K562 (cell line): Measurements from ENCODE around the gene AGR3. TPM values are rescaled to one million over a fixed set of nuclear protein-coding genes. Genes with fewer than 3 reads are reported as not detected.
A peak's percentile ranks its signal among the peaks of the same experiment; 100 is the strongest.

Experiments
- ATAC-seq: fragments of 200-7000 bp; cut with Tn5 transposase; 3 replicates; pipeline ENCODE4 v1.9.1; 2020; ENCODE audit warnings: moderate library complexity
- BruUV-seq: library from RNA; stranded (reverse); fragments of 400-500 nt; replicated peaks from 2 replicates; lab custom pipeline; 2021; lab: Mats Ljungman, UMichigan
- CTCF ChIA-PET: fragments of 300-600 bp; formaldehyde crosslinking; extraction: SDS; loops from one replicate; lab custom pipeline; 2021; ENCODE audit warnings: low intra/inter-chr PET ratio; lab: Yijun Ruan, JAX
- POLR2A ChIA-PET: fragments of 300-600, 350-650 bp; sonication (Branson Sonifier 250); formaldehyde crosslinking; extraction: SDS; loops from one replicate; lab custom pipeline; 2021; ENCODE audit warnings: antibody characterized with exemption, inconsistent platforms; lab: Yijun Ruan, JAX
- DNase-seq, 4 experiments: peaks; one replicate each; pipeline versions ENCODE4 v3.0.0 to v3.0.0-alpha.2; 2011 to 2018; ENCODE audit warnings: low spot score in 3 of 4, mixed read lengths in 3 of 4; ENCODE audit errors: extremely low read depth in 1 of 4
- FAIRE-seq: peaks from 2 replicates; lab custom pipeline; 2011; peaks lifted over from hg19 to GRCh38; lab: Jason Lieb, UNC
- H2AFZ ChIP-seq: 2 replicates; pipeline ENCODE4 v1.6.0; 2011; ENCODE audit warnings: low read depth, low read length, control low read depth, inconsistent platforms
- H3K27ac ChIP-seq: fragments of 200-600 bp; 3 replicates; pipeline ENCODE4 v1.8.0; 2011; ENCODE audit warnings: low read depth, mild to moderate bottlenecking, control low read depth, inconsistent platforms, low read length, moderate library complexity, mixed read lengths; ENCODE audit errors: extremely low read depth
- H3K27me3 ChIP-seq, 2 experiments: fragments of 300-600 bp in 1 of 2; 2 replicates in 1 of 2; 3 replicates in 1 of 2; pipeline versions ENCODE4 v1.6.0 to v1.8.0; 2011; ENCODE audit warnings: inconsistent platforms in 2 of 2, low read length in 2 of 2, mild to moderate bottlenecking in 1 of 2, mixed read lengths in 1 of 2, moderate library complexity in 1 of 2; ENCODE audit not compliant: control insufficient read depth in 2 of 2, insufficient read depth in 2 of 2
- H3K36me3 ChIP-seq: fragments of 300-600 bp; 3 replicates; pipeline ENCODE4 v1.8.0; 2011; ENCODE audit warnings: mild to moderate bottlenecking, low read length, inconsistent platforms; ENCODE audit not compliant: control insufficient read depth, insufficient read depth
- H3K4me1 ChIP-seq, 2 experiments: fragments of 200-600 bp in 1 of 2; replicated peaks in 1 of 2; 2 replicates in 1 of 2; 3 replicates in 1 of 2; pipeline versions ENCODE4 v1.5.1 to v1.8.0; 2011; ENCODE audit warnings: inconsistent platforms in 2 of 2, low read length in 2 of 2, mild to moderate bottlenecking in 1 of 2, mixed read lengths in 1 of 2, moderate library complexity in 1 of 2; ENCODE audit not compliant: control insufficient read depth in 2 of 2, insufficient read depth in 2 of 2
- H3K4me2 ChIP-seq: 2 replicates; pipeline ENCODE4 v1.6.1; 2011; ENCODE audit warnings: low read length, control low read depth, inconsistent platforms, mixed read lengths; ENCODE audit not compliant: insufficient read depth
- H3K4me3 ChIP-seq: fragments of 200-600 bp; sonication (generic), shearing (Covaris generic); 2 replicates; pipeline ENCODE4 v1.5.1; 2016; ENCODE audit warnings: control low read depth, inconsistent platforms
- H3K79me2 ChIP-seq: fragments of 200-600 bp; 3 replicates; pipeline ENCODE4 v1.8.0; 2011; ENCODE audit warnings: low read length, inconsistent platforms; ENCODE audit not compliant: control insufficient read depth, insufficient read depth
- H3K9ac ChIP-seq, 2 experiments: 2 replicates each; pipeline versions ENCODE4 v1.6.0 to v1.6.1; 2011; ENCODE audit warnings: low read depth in 2 of 2, low read length in 2 of 2, control low read depth in 1 of 2, inconsistent platforms in 1 of 2, mild to moderate bottlenecking in 1 of 2, mixed read lengths in 1 of 2; ENCODE audit not compliant: insufficient read depth in 1 of 2
- H3K9me1 ChIP-seq: one replicate; pipeline ENCODE4 v1.6.0; 2011; ENCODE audit warnings: inconsistent platforms, mild to moderate bottlenecking, low read length, moderate library complexity; ENCODE audit not compliant: control insufficient read depth, insufficient read depth
- H3K9me3 ChIP-seq: replicated peaks from 2 replicates; pipeline ENCODE4 v1.5.1; 2011; ENCODE audit warnings: low read depth, low read length, inconsistent platforms; ENCODE audit not compliant: control insufficient read depth, insufficient read depth
- H4K20me1 ChIP-seq: replicated peaks from 2 replicates; pipeline ENCODE4 v1.6.1; 2011; ENCODE audit warnings: low read length, inconsistent platforms, mixed read lengths; ENCODE audit not compliant: control insufficient read depth, insufficient read depth
- ARID2 ChIP-seq: fragments of 450-650 bp; IDR thresholded peaks from 2 replicates; pipeline ENCODE4 v1.6.1; 2017; ENCODE audit warnings: antibody characterized with exemption, mild to moderate bottlenecking
- CBX2 ChIP-seq: fragments of 200-600 bp; sonication (generic); IDR thresholded peaks from one replicate; pipeline ENCODE4 v1.6.1; 2012; ENCODE audit warnings: mild to moderate bottlenecking, low read length, inconsistent platforms; ENCODE audit not compliant: insufficient read depth, poor library complexity, severe bottlenecking
- CC2D1A ChIP-seq: fragments of 450-650 bp; IDR thresholded peaks from 2 replicates; pipeline ENCODE4 v1.6.1; 2017; ENCODE audit warnings: mild to moderate bottlenecking
- CEBPG ChIP-seq, 3 experiments: fragments of 200-800 bp in 1 of 3; sonication (Bioruptor generic) in 1 of 3; sonication (generic) in 1 of 3; formaldehyde crosslinking in 1 of 3; IDR thresholded peaks in 2 of 3; conservative IDR thresholded peaks in 1 of 3; 2 replicates each; pipeline versions ENCODE4 v1.6.1 to v1.8.0; 2016 to 2022; ENCODE audit warnings: missing compliant biosample characterization in 2 of 3, missing genetic modification characterization in 2 of 3, mild to moderate bottlenecking in 1 of 3, missing genetic modification reagents in 1 of 3
- CREB3L1 ChIP-seq: fragments of 450-650 bp; IDR thresholded peaks from 2 replicates; pipeline ENCODE4 v1.6.1; 2014; ENCODE audit warnings: low read depth, mild to moderate bottlenecking, moderate library complexity, borderline replicate concordance
- CTBP1 ChIP-seq: fragments of 450-650 bp; IDR thresholded peaks from 2 replicates; pipeline ENCODE4 v1.6.1; 2016; ENCODE audit warnings: borderline replicate concordance
- DPF2 ChIP-seq: fragments of 450-650 bp; IDR thresholded peaks from 2 replicates; pipeline ENCODE4 v1.6.1; 2016
- HNRNPLL ChIP-seq: fragments of 200-400 bp; formaldehyde crosslinking; IDR thresholded peaks from 2 replicates; pipeline ENCODE4 v1.6.1; 2017; ENCODE audit warnings: low read length, low read depth, mild to moderate bottlenecking; ENCODE audit not compliant: poor library complexity, severe bottlenecking
- MEIS2 ChIP-seq: fragments of 450-650 bp; IDR thresholded peaks from 2 replicates; pipeline ENCODE4 v1.6.1; 2014; ENCODE audit warnings: mild to moderate bottlenecking; ENCODE audit not compliant: partially characterized antibody
- PBX2 ChIP-seq, 2 experiments: IDR thresholded peaks in 1 of 2; conservative IDR thresholded peaks in 1 of 2; 2 replicates each; pipeline ENCODE4 v1.6.1; 2016; ENCODE audit warnings: low read depth in 2 of 2, mild to moderate bottlenecking in 1 of 2, missing compliant biosample characterization in 1 of 2, missing genetic modification characterization in 1 of 2, moderate library complexity in 1 of 2
- SOX6 ChIP-seq: fragments of 450-650 bp; IDR thresholded peaks from 2 replicates; pipeline ENCODE4 v1.6.1; 2014; ENCODE audit warnings: mild to moderate bottlenecking
- TAF9B ChIP-seq: fragments of 450-650 bp; IDR thresholded peaks from 2 replicates; pipeline ENCODE4 v1.6.1; 2018; ENCODE audit warnings: mild to moderate bottlenecking; ENCODE audit not compliant: partially characterized antibody
- TEAD1 ChIP-seq, 2 experiments: fragments of 450-650 bp in 1 of 2; sonication (generic) in 1 of 2; formaldehyde crosslinking; IDR thresholded peaks; 2 replicates each; pipeline versions ENCODE4 v1.4.0 to v1.8.0; 2020 to 2022; ENCODE audit warnings: mild to moderate bottlenecking in 2 of 2, missing genetic modification reagents in 1 of 2
- TEAD4 ChIP-seq, 2 experiments: sonication (generic) in 1 of 2; formaldehyde crosslinking in 1 of 2; IDR thresholded peaks; 2 replicates each; pipeline versions ENCODE4 v1.6.1 to v1.8.0; 2012 to 2022; ENCODE audit warnings: borderline replicate concordance in 1 of 2, inconsistent platforms in 1 of 2, low read length in 1 of 2, mild to moderate bottlenecking in 1 of 2, missing genetic modification reagents in 1 of 2
- XRCC5 ChIP-seq: fragments of 200-400 bp; formaldehyde crosslinking; IDR thresholded peaks from 2 replicates; pipeline ENCODE4 v1.6.1; 2017; ENCODE audit warnings: low read depth, mild to moderate bottlenecking, low read length
- ZEB2 ChIP-seq: fragments of 450-650 bp; IDR thresholded peaks from 2 replicates; pipeline ENCODE4 v1.6.1; 2016
- ZNF232 ChIP-seq: sonication (generic); formaldehyde crosslinking; IDR thresholded peaks from 2 replicates; pipeline ENCODE4 v1.8.0; 2022; ENCODE audit warnings: mild to moderate bottlenecking, missing genetic modification reagents
- ZNF253 ChIP-seq: fragments of 250-450 bp; sonication (Bioruptor Pico); conservative IDR thresholded peaks from 2 replicates; pipeline ENCODE4 v1.6.1; 2021; ENCODE audit warnings: mild to moderate bottlenecking
- WGBS: fragments of 100-300 bp; shearing (Covaris generic); methylation state at CpG from one replicate; pipeline ENCODE4 v1.1.6; 2016; ENCODE audit warnings: low coverage, mixed read lengths; ENCODE audit not compliant: insufficient coverage; ENCODE audit errors: missing lambda C conversion rate; 5-methylcytosine and 5-hydroxymethylcytosine counted together
- in situ Hi-C: fragments of 300-500 bp; cut with MboI; formaldehyde crosslinking; loops from 4 replicates; pipeline ENCODE4 v1.15.0; 2018; ENCODE audit warnings: inconsistent platforms, mixed read lengths
- intact Hi-C: fragments of 100-400 bp; cut with micrococcal nuclease; formaldehyde crosslinking; loops from 2 replicates; pipeline ENCODE4 v1.14.2; 2022
- polyA plus RNA-seq, 8 experiments: library from polyadenylated mRNA; depleted of rRNA in 4 of 8; stranded (reverse) in 5 of 8; unstranded in 3 of 8; fragments of >200 nt; fragmentation: Nextera tagmentation in 2 of 8; fragmentation: Illumina TruSeq in 1 of 8; extraction: Ambion mirVana in 2 of 8; extraction: Trizol in 1 of 8; gene quantifications; 2 replicates each; pipeline versions ENCODE4 v1.2.1 to v1.2.3, GENCODE V29; 2011 to 2014; ENCODE audit warnings: inconsistent platforms in 1 of 8, missing spikeins in 1 of 8
- total RNA-seq, 7 experiments: library from RNA; depleted of rRNA in 6 of 7; stranded (reverse); fragments of >200 nt in 6 of 7; fragmentation: Illumina TruSeq in 2 of 7; extraction: Trizol in 2 of 7; gene quantifications; 2 replicates each; pipeline versions ENCODE4 v1.2.1 to v1.2.3, GENCODE V29; 2011 to 2021; ENCODE audit warnings: low replicate concordance in 1 of 7

Gene AGR3
- total and polyA plus RNA-seq, 9 of the 15 experiments (the other 6 are each of a cell fraction or from before 2014, with no cell fraction given), result not detected

DNA sequence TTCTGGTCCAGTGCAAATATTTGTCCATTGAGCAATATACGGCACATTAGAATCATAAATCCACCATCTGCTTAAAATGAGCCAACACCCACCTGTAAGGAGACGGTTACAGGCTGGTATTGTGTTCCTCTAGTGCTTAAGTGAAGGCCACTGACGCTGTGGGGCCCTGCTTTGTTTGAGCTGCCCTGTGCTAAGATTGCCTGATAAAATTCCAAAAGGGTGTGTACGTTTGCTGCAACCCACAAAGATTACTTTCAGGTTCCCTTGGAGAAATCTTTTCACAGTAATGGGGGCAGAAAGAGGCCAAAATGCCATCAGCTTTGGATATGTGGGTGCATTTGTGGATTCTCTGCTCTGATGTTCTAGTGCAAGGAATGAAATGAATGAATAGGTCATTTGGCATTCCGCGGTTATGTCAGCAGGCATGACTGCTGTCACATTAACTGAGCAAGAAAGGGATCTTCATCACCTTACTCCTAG, 34.4 kb downstream of the AGR3 start:
- H4K20me1 ChIP-seq, result no peaks in the 10 kb centered on the region
- H3K9me3 ChIP-seq, result no peaks in the 10 kb centered on the region
- ATAC-seq (peak; percentile 77), FAIRE-seq (no peak), DNase-seq (peak in 2 of 4 experiments; percentile 13 to 33)
- H3K27me3 ChIP-seq, result peaks cover 12 to 16% of the 10 kb centered on the region in 2 experiments; a peak in 3 of 5 replicates
- no peak overlapping the region for H3K4me2 ChIP-seq
- intact Hi-C loops (no loop called here), in situ Hi-C loops (no loop called here)
- 8% methylated on average over 6 of the region's 6 CpGs for WGBS
- no peaks in the 10 kb centered on the region for H3K36me3 ChIP-seq
- ChIA-PET POLR2A (no interaction called here), CTCF (interaction anchor here (0.6 kb wide), 1 partner anchor 135 kb away, joined by 3 read pairs; no protein-coding TSS in a partner anchor)
- H3K4me1 ChIP-seq, result peaks cover 0 to 8% of the 10 kb centered on the region in 2 experiments; a peak in 1 of 5 replicates
- no peak overlapping the region for H3K4me3 ChIP-seq
- no peak overlapping the region for H3K9ac ChIP-seq
- BruUV-seq, result no TSS peak
- H3K27ac ChIP-seq, result no peak overlapping the region
- no peak overlapping the region for H2AFZ ChIP-seq
- H3K9me1 ChIP-seq, result no peaks in the 10 kb centered on the region
- no peaks in the 10 kb centered on the region for H3K79me2 ChIP-seq
- no peak for TF ChIP-seq TAF9B
- TF ChIP-seq CC2D1A, result no peak
- no peak for TF ChIP-seq XRCC5
- no peak for TF ChIP-seq PBX2 (CRISPR knock-in tag; IDR thresholded peaks at IDR 0.05; ENCODE audit: low read depth)
- no peak for TF ChIP-seq PBX2 (tag; conservative IDR thresholded peaks at IDR 0.05; ENCODE audit: low read depth)
- TF ChIP-seq ZNF232 (CRISPR knock-in tag), result no peak
- no peak for TF ChIP-seq ZEB2
- no peak for TF ChIP-seq CBX2
- TF ChIP-seq ZNF253 (CRISPR knock-in tag), result no peak
- TF ChIP-seq TEAD4 (IDR thresholded peaks at IDR 0.05; ENCODE audit: low read length), result peak; percentile 46; the same call in 1 of the 2 replicates
- TF ChIP-seq TEAD4 (CRISPR knock-in tag; IDR thresholded peaks at IDR 0.05; ENCODE audit: borderline replicate concordance), result no peak
- TF ChIP-seq TEAD1 (CRISPR knock-in tag; IDR thresholded peaks at IDR 0.05), result peak in 1 of 2 experiments; percentile 80; a peak in 2 of 4 replicates
- TF ChIP-seq DPF2, result no peak
- TF ChIP-seq CREB3L1, result no peak
- no peak for TF ChIP-seq ARID2
- TF ChIP-seq HNRNPLL, result no peak
- TF ChIP-seq CEBPG (CRISPR knock-in tag; IDR thresholded peaks at IDR 0.05), result no peak
- TF ChIP-seq CEBPG (tag; conservative IDR thresholded peaks at IDR 0.05 in 1 of 2, IDR thresholded peaks at IDR 0.05 in 1 of 2), result 0 out of 4 replicates have a peak, but pooled peaks of 1 of the 2 experiments have one; percentile 15
- TF ChIP-seq CTBP1, result 0 out of 2 replicates have a peak, but pooled peaks have one; percentile 46
- TF ChIP-seq SOX6, result peak; percentile 27; the same call in 1 of the 2 replicates
- TF ChIP-seq MEIS2, result no peak
